GM12891 (cell line): ENCODE results near the gene TMEM220.

ENCODE experiments used
- PAX5 ChIP-seq: IDR thresholded peaks from 2 replicates; pipeline ENCODE4 v1.6.1; 2011; ENCODE audit warnings: low read length, moderate library complexity, mild to moderate bottlenecking; ENCODE audit not compliant: insufficient read depth, severe bottlenecking
- POLR2A ChIP-seq: IDR thresholded peaks from 2 replicates; pipeline ENCODE4 v1.6.1; 2011; ENCODE audit warnings: low read depth, low read length, control low read depth
- POLR2AphosphoS5 ChIP-seq: IDR thresholded peaks from 2 replicates; pipeline ENCODE4 v1.6.1; 2011; ENCODE audit warnings: low read depth, low read length, control low read depth
- POU2F2 ChIP-seq: IDR thresholded peaks from 2 replicates; pipeline ENCODE4 v1.6.1; 2011; ENCODE audit warnings: low read depth, mild to moderate bottlenecking, control low read depth, low read length, moderate library complexity
- SPI1 ChIP-seq: IDR thresholded peaks from 2 replicates; pipeline ENCODE4 v1.6.1; 2011; ENCODE audit warnings: low read depth, low read length, control low read depth
- TAF1 ChIP-seq: IDR thresholded peaks from 2 replicates; pipeline ENCODE4 v1.6.1; 2011; ENCODE audit warnings: low read depth, low read length, control low read depth

DNA sequence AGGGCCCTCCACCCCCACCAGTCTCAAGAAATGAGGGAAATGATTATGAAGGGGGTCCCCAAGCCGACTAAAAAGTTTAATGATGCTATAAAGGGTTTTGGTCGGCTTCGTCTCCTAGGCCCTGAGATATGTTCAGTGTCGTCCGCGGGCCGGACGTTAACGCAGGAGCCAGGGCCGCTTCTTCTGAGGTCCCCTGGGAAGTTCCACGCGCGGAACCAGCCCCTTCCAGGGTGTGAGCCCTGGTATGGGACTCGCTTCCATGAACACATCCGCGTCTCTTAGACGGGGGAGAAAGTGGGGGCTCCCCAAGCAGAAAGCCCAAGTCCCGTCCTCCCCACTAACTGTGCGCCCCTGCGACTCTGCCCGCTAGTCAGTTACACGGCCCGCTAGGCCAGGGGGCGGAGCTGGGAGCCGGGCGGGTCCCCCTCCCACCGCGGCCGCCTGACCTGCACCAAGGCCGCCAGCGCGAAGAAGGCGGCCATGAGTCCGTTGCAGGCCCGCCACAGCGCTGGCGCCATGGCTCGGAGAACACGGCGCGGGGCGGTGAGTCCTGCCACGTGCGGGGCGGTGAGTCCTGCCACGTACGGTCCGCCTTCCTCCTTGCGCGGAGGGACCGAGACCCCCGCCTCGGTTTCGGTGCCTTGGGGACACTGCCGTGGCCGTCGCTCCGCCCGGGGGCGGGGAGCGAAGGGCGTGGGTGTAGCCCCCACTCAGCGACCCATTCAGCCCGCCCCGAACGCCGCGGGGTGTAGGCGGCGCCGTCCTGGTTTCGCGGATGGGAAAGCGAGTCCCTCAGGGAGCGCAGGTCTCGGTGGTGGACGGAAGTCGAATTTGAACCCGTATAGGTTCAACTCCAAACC, at the start of gene TMEM220:
- no peak for TF ChIP-seq POLR2A
- no peak for TF ChIP-seq POLR2AphosphoS5
- no peak for TF ChIP-seq TAF1
- no peak for TF ChIP-seq SPI1
- no peak for TF ChIP-seq PAX5
- TF ChIP-seq POU2F2: no peak
